AG10803 (cell line): ENCODE measurements around the gene MDM1.

Experiments
- DNase-seq: peaks from one replicate; pipeline ENCODE4 v3.0.0; 2010; ENCODE audit warnings: low read depth
- H3K4me3 ChIP-seq: 2 replicates; pipeline ENCODE4 v1.5.1; 2011; ENCODE audit warnings: mild to moderate bottlenecking, low read length, control low read depth
- TF ChIP-seq, protein P1 (sequence below): conservative IDR thresholded peaks from 2 replicates; pipeline ENCODE4 v1.5.1; 2011; ENCODE audit warnings: mild to moderate bottlenecking, low read length, control low read depth, inconsistent platforms

The MDM1 gene

DNA sequence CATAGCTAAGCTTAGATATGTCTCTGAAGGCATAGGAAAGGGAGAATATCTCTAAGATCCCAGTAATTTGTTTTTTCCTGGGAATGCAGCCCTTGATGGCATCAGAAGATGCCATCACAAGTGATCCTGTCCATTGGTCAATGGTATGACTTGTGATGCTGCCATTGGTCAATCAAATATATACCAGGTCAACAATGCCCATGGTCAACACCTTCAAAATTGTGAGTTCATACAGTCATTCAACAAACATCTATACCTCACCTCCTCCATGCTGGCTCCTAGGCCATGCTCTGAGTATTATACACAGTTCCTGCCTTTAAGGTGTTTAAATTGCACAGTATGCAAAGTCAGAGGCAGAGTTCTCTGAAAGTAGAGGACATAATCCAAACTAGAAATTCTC lies 59.4 kb downstream of the MDM1 start:
- no peak for DNase-seq
- H3K4me3 ChIP-seq: no peak overlapping the region
- TF ChIP-seq, protein P1, sequence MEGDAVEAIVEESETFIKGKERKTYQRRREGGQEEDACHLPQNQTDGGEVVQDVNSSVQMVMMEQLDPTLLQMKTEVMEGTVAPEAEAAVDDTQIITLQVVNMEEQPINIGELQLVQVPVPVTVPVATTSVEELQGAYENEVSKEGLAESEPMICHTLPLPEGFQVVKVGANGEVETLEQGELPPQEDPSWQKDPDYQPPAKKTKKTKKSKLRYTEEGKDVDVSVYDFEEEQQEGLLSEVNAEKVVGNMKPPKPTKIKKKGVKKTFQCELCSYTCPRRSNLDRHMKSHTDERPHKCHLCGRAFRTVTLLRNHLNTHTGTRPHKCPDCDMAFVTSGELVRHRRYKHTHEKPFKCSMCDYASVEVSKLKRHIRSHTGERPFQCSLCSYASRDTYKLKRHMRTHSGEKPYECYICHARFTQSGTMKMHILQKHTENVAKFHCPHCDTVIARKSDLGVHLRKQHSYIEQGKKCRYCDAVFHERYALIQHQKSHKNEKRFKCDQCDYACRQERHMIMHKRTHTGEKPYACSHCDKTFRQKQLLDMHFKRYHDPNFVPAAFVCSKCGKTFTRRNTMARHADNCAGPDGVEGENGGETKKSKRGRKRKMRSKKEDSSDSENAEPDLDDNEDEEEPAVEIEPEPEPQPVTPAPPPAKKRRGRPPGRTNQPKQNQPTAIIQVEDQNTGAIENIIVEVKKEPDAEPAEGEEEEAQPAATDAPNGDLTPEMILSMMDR: no peak

GRCh38 chr12:68271346-68271745 lies 60.8 kb downstream of the MDM1 start:
- peak; percentile 32 for DNase-seq
- TF ChIP-seq, protein P1: no peak

GRCh38 chr12:68270358-68270757 lies 61.8 kb downstream of the MDM1 start:
- DNase-seq: no peak
- TF ChIP-seq, protein P1: no peak
- H3K4me3 ChIP-seq: no peak overlapping the region

More at GRCh38 chr12:68271346-68271745, 60.8 kb downstream of the MDM1 start:
- no peak overlapping the region for H3K4me3 ChIP-seq

- TF ChIP-seq, protein P1: no peak
- DNase-seq: no peak
- no peak overlapping the region for H3K4me3 ChIP-seq
Observed at GRCh38 chr12:68269779-68270178, 62.4 kb downstream of the MDM1 start.

DNA sequence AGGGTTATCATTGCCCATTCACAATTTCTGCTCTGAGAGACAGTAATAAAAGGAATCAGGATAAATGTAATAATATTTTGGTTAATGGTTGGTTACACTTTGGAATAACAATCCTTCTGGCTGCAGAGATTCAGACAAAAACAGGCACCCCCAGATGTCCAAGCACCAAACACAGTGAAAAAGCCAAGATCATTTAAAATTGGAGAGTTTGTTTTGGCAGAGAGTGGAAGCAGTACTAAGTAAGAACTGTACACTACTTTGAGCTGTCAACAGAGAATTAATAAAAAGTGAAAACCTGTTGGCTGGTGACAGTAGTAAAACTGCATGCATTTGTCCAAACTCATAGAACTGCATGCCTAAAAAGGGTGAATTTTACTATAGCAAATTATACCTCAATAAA lies 63.2 kb downstream of the MDM1 start:
- TF ChIP-seq, protein P1: no peak
- H3K4me3 ChIP-seq: no peak overlapping the region
- no peak for DNase-seq

- no peak overlapping the region for H3K4me3 ChIP-seq
- peak; percentile 96 for DNase-seq
- TF ChIP-seq, protein P1: no peak
Observed at GRCh38 chr12:68267892-68268396, 64.2 kb downstream of the MDM1 start.

DNA sequence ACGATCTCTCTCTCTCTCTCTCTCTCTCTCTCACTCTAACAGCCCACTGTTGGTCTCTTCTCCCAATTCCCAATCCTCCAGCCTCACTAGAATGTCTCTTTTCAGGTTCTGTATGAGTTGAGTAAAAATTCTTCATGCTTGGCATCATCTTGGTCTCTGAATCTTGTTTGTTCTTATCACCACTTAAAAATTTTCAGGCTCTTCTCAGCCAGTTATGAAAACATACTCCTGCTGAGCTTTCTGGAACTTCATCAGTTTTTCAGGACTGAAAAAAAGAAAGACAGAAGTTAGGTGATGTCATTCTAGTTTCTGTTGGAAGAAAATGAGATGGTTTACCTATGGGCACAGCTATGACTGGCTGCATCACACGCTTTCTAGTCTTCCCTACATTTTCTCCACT lies 67.3 kb downstream of the MDM1 start:
- no peak overlapping the region for H3K4me3 ChIP-seq
- DNase-seq: peak; percentile 72
- TF ChIP-seq, protein P1: no peak
